Head of caudate nucleus (tissue), 42 donors: ENCODE results near the gene BTN2A1.
"Not testable (repeated sequence)": the region's sequence is repeated elsewhere in the genome, so short reads cannot be mapped to it uniquely, and the experiment has no call there.

Source experiments
- DNase-seq, 42 donors: peaks; one replicate each; pipeline versions ENCODE4 v3.0.0 to v3.0.0-alpha.2; 2020 to 2021; ENCODE audit warnings: mixed read lengths in 7 of 42
- intact Hi-C: fragments of 100-400 bp; cut with DNase I; formaldehyde crosslinking; loops from one replicate; pipeline ENCODE4 v1.15.0; 2022

Gene BTN2A1

DNA sequence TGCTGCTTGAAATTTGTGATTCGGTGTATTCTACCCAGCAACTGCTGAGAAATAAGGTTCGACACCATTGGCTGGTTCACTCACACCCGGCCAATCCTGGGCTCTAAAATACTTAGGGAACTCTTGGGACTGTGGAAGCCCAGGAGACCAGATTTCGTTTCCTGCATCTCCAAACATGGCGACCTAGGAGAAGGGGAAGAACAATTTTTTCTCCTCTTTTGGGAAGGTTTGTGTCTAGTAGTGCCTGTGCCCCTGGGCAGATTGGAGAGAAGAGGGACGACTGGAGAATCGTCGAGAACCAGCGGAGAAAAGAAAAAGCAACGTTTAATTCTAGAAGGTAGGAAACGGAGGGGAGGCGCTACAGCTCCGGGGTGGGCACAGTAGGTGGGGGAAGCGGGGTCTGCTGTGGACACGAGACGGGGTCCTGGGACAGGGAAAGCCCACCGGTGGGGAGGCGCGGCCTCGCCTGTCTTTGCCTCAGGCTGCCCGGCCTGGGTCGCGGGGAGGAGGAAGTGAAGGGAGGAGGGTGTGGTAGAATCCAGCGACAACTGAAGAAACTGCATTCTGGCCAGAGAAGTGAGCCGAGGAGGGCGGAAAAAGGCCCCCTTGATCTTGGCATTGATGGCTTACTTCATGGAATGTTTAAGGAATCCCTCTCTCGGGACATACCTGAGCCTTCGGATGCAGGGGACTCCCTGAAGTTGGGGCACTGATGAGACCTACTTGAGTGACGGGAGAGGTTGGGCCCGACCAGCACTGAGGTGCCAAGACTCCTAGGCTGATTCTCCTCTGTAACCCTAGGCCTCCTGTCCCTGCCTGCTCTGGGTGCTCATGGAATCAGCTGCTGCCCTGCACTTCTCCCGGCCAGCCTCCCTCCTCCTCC lies at the start of gene BTN2A1:
Gene BTN2A1 (plus strand): TSS at position 150 of the 883 bp plus-strand sequence. CDS start 682 bp downstream, at position 832.
- intact Hi-C loops: no loop called here

DNA sequence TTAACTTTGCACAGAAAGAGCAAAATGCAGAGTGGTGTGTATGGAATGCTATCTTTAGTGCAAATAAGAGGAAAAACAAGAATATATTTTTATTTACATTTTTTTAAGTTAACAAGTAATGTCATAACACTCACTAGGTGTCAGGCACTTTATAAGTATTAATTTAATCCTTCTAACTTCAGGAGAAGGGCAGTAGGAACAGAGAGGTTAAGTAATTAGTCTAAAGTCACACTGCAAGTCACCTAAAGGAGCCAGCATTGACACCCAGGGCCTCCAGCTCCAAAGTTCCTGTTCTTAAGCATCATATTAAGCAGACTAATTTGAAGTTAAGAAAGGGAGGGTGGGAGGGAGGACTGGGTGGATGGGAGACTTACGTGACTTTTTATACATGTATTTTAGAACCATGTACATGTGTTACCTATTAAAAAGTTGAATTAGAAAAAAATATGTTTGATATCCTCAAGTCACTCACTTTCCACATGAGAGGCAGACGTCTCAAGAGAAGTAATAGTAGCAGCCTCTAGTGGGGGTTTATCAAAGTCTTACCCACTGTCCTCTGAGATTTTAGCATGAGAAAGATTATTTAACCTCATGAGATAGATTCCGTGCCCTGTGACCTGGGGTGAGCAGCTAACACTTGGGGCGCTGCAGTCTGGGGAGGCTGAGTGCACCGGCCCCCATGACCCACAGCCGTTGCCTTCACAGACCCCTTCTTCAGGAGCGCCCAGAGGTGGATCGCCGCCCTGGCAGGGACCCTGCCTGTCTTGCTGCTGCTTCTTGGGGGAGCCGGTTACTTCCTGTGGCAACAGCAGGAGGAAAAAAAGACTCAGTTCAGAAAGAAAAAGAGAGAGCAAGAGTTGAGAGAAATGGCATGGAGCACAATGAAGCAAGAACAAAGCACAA lies 48.7 kb upstream of the BTN2A1 start:
- intact Hi-C loops: no loop called here
- DNase-seq: no peak

More for the DNA sequence above, at the start of gene BTN2A1:
- DNase-seq: peak; percentile 69 to 96 (median 86)

DNA sequence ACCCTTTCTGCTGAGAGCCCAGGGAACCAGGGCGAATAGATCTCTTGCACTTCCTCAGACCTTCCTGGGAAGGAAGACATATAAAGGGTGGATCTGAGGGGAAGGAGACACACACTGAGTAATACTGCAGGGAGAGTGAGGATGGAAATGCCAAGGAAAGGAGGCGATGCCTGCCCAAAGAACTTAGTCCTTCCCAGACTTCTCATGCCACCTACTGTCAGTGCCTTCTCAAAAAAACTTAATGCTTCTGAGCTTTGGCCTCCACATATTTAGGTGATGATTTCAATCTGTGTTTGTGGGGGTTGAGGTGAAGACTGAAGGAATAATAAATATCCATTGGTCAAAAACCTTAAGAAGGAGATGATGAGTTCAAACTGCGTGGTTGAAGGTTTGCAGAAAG lies 46.0 kb upstream of the BTN2A1 start:
- no peak for DNase-seq
- intact Hi-C loops: no loop called here

DNA sequence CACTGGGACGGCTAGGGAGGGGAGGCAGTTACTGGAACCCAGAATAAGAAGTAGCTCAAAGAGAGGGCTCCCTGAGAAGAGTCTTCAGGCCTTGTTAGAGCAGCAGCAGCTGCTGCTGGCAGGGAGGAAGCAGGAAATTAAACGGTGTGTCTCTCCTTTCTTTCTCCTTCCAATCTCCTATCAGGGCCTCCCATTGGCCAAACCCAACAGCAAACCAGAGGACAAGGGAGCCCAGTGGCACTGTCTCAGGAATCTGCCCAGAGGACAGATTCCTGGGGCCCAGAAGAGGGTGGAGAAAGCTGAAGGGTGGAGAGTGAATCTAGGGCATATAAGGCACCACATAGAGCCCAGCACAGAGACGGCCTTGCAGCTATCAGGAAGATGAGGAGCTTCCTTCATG lies 45.5 kb upstream of the BTN2A1 start:
- DNase-seq: no peak
- intact Hi-C loops: no loop called here

DNA sequence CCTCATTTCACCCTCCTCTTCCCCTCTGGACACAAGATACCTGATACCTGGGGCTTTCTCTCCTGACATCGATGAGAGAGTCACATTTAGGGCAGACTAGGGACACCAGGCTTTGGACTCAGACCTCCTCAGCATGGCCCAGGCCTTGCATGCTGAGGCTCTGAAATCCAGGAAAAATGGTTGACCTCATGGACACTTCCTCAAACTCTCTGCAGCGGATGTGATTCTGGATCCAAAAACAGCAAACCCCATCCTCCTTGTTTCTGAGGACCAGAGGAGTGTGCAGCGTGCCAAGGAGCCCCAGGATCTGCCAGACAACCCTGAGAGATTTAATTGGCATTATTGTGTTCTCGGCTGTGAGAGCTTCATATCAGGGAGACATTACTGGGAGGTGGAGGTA lies 44.8 kb upstream of the BTN2A1 start:
- intact Hi-C loops: no loop called here
- DNase-seq: no peak

DNA sequence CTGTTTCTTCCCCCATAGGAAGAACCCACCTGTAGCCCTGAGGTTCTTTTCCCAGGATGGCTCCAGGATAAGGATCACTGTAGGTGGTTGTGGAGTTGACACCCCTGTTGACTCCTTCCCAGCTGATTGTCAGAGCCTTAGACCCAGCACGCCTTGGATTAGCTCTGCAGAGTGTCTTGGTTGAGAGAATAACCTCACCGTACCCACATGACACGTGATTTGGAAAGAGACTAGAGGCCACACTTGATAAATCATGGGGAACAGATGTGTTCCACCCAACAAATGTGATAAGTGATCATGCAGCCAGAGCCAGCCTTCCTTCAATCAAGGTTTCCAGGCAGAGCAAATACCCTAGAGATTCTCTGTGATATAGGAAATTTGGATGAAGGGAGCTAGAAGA lies 43.5 kb upstream of the BTN2A1 start:
- no peak for DNase-seq
- intact Hi-C loops: no loop called here

DNA sequence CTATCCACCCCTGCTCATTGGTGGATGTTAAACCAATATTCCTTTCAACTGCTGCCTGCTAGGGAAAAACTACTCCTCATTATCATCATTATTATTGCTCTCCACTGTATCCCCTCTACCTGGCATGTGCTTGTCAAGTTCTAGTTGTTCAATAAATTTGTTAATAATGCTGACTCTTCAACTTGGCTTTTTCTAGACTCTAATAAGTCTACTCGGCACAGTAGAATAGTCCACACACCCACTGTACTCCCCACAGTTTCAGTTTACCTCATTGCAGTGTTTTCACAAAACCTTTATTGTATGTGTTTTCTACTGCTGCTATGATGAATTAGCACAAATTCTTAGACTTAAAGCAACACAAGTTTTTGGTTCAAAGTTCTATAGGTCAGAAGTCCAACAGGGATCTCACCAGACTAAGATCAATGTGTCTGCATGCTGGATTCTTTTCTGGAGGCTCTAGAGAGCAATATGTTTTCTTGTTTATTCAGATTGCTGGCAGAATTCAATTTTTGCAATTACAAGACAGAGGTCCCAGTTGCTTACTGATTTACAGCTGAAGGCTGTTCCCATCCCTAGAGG lies 42.6 kb upstream of the BTN2A1 start:
- intact Hi-C loops: no loop called here

DNA sequence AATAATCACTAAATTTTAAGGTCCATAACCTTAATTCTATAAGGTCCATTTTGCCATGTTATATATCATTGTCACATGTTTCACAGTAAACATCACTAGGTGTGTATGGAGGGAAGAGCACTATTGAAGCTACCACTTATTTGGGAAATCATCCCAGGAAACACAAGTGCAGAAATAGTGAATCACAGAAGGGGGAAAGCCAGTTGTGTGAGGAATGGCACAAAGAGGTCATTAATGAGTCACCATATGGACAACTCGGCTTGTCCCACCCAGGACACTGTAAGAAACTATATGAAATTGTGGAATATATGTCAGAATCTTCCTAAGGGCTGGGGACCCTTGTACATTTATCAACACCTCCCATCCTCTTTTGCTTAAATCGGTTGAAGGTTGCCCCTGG lies 42.0 kb upstream of the BTN2A1 start:
- DNase-seq: no peak
- intact Hi-C loops: no loop called here

More for the DNA sequence above, 42.6 kb upstream of the BTN2A1 start:
- DNase-seq: no peak

DNA sequence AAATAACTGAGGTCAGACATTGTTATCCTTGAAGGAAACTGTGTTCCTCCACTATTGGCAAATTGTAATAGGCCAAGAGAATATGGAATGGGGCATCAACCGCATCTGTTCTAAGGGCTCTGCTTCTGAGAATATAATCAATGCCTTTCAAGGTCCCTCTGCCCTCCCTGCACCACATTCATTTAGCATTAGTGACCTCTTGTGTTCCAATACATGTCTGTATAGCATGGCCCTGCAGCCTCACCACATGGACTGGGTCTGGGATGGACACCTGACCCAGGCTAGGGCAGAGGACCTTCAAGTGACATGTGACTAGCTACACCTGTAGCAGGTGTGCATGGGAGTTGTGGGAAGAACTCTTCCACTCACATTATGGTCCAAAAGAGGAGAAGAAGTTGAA lies 41.5 kb upstream of the BTN2A1 start:
- DNase-seq: no peak
- intact Hi-C loops: no loop called here

DNA sequence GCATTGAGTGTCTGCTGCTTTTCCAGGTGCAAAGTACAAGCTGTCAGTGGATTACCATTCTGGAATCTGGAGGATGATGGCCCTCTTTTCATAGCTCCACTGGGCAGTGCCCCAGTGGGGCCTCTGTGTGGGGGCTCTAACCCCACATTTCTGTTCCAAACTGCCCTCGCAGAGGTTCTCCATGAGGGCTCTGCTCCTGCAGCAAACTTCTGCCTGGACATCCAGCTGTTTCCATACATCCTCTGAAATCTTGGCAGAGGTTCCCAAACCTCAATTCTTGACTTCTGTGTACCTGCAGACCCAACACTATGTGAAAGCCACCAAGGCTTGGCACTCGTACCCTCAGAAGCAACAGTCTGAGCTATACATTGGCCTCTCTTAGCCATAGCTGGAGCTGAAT lies 39.7 kb upstream of the BTN2A1 start:
- DNase-seq, intact Hi-C loops: not testable (repeated sequence)

DNA sequence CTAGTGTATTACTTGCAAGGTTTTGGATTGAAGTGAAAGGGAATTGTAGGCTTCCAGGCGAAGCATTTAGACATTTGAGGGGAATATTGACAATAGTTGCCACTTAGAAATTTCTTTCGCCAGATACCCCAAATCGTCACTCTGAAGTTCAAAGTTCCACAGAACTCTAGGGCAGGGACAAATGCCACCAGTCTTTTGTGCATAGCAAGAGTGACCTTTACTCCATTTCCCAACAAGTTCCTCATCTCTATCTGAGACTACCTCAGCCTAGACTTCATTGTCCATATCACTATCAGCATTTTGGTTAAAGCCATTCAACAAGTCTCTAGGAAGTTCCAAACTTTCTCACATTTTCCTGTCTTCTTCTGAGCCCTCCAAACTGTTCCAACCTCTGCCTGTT lies 39.0 kb upstream of the BTN2A1 start:
- DNase-seq, intact Hi-C loops: not testable (repeated sequence)

DNA sequence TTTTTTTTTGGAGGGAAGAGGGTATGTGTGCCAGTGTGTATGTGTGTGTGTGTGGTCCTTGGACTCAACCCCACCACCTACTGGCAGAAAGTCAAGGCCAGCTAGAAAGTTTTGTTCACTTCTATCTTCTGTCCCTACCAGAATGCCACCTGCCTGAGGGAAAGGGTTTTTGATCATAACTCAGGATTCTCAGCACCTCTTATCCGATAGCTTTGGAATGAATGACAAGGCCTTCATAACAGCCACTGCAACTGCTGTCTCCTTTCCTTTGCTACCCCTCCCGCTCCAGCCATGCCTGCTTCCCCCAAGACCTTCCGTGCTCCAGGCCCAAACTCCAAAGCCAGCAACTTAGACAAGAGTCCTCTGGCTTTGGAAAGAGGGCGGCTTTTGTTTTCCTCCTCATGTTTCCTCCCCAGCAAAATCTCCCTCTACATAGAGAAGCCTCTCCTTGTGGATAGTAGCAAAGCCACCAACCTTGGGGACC lies 37.0 kb upstream of the BTN2A1 start:
- intact Hi-C loops: no loop called here

DNA sequence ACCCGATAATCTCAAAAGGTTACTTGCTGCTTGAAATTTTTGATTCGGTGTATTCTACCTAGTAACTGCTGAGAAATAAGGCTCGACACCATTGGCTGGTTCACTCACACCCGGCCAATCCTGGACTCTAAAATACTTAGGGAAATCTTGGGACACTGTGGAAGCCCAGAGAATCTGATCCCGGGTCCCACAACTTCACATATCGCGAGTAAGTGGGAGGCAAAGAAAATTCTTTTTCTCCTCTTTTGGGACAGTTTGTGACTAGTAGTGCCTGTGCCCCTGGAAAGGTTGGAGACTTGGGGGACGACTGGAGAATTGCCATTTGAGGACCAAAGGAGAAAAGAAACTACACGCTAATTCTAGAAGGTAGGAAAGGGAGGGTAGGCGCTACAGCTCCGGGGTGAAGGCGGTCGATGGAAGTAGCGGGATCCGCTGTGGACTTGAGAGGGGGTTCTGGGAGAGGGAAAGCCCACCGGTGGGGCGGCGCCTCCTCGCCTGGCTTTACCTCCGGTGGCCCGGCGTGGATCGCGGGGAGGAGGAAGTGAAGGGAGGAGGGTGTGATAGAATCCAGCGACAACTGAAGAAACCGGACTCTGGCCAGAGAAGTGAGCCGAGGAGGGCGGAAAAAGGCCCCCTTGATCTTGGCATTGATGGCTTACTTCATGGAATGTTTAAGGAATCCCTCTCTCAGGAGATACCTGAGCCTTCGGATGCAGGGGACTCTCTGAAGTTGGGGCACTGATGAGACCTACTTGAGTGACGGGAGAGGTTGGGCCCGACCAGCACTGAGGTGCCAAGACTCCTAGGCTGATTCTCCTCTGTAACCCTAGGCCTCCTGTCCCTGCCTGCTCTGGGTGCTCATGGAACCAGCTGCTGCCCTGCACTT lies 36.3 kb upstream of the BTN2A1 start:
- intact Hi-C loops: no loop called here
- DNase-seq: peak; percentile 38 to 91 (median 72)

More for the DNA sequence above, 37.0 kb upstream of the BTN2A1 start:
- peak in 19 of 42 donors; percentile 9 to 54 (median 21) for DNase-seq

DNA sequence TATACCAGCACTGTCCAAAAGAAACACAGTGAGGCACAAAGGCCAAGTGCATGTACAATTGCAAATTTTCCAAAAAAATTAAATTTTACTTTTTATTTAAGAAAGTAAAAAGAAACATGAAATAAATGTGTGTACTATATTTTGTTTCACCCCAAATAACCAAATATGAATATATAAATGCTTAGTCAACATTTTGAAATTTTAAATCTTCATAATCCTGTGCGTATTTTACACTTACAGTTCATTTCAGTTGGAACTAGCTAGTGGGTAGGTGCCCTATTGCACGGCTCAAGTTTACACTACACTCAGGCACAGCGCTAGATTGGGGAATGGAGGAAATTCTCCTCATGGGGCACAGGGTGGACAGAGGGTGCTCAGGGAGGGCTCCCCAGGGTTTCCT lies 35.4 kb upstream of the BTN2A1 start:
- intact Hi-C loops: no loop called here
- no peak for DNase-seq

DNA sequence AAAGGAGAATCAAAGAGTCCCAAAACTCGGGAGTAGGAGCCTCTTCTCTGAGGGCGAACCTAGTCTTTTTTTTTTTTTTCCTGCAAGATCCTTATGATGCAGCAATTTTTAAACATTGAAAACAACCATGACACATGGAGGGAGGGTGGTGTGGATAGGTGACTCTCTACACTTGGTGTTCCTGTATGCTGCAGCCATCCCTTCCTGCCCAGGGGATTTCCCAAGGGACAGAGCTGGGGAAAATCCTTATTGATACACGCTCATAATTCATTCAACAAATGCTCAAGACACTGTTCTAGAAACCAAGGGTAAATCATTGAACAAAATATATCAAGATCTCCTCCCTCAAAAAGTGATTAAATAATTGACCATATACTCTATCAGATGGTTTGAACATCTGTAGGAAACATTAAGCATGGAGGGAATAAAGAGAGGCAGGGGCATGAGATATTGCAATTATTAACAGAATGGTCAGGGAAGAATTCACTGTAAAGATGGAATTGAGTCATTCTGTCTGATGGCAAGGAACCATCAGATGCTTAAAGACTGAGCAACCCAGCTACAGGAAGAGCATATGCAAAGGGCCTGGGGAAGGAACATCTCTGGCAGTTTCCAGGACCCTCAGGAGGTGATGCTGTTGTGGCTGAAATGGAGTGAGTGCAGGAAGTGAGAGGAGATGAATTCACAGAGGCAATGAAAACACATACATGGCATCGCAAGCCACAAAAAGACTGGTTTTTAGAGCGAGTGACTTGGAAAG lies 30.9 kb upstream of the BTN2A1 start:
- DNase-seq: no peak
- intact Hi-C loops: no loop called here

DNA sequence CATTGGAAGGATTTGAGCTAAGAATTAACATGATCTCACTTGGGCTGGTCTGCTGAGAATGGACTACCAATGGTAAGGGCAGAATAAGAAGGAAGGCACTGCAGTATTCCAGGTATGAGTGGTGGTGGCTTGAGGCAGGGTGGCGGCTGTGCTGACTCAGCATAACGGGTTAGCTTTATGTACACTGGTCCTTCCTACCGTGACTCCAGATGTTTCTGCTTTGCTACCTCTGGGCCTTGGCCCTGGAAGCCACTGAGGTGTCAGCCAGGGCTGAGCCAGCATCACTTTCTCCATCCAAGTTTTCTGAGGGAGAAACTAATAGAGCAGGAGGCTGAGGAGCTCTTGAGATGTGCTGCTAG lies 30.3 kb upstream of the BTN2A1 start:
- DNase-seq: no peak
- intact Hi-C loops: no loop called here

DNA sequence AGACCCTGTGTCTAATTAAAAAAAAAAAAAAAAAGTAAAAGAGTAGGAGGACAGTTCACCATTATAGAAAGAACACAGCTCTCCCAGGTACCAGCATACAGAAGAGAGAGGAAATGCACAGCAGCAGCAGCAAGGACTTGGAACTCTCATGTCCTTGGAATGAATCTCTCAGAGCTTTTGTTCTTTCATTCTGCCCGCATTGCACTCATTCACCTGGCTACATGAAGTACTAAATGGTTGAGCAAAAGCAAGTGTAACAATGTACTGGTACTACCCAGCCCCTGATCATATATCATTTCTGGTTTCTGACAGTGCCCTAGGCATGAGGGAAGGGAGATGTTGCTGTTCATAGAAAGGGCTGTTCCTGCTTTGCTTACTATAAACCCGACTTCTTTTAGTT lies 29.5 kb upstream of the BTN2A1 start:
- intact Hi-C loops: no loop called here
- no peak for DNase-seq

DNA sequence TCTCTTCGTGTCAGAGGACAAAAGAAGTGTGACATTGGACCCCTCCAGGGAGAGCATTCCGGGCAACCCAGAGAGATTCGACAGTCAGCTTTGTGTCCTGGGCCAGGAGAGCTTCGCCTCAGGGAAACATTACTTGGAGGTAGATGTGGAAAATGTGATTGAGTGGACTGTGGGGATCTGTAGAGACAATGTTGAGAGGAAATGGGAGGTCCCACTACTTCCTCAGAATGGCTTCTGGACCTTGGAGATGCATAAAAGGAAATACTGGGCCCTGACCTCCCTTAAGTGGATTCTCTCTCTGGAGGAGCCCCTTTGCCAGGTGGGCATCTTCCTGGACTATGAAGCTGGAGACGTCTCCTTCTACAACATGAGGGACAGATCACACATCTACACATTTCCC lies 27.0 kb upstream of the BTN2A1 start:
- DNase-seq: no peak
- intact Hi-C loops: no loop called here
